H1 (cell line): ENCODE measurements around the gene TMEM135. TPM values are rescaled to one million over a fixed set of nuclear protein-coding genes. Genes with fewer than 3 reads are reported as not detected.

ENCODE experiments used
- BCL11A ChIP-seq, 2 experiments: IDR thresholded peaks; one replicate each; pipeline ENCODE4 v1.6.1; 2011; ENCODE audit warnings: low read depth in 2 of 2, low read length in 2 of 2, mild to moderate bottlenecking in 2 of 2
- CHD7 ChIP-seq: fragments of 300-600 bp; sonication (generic); IDR thresholded peaks from 2 replicates; pipeline ENCODE4 v1.7.1; 2012; ENCODE audit warnings: low read length, moderate library complexity, mild to moderate bottlenecking, inconsistent platforms; ENCODE audit not compliant: insufficient replicate concordance
- SRF ChIP-seq: IDR thresholded peaks from 2 replicates; pipeline ENCODE4 v1.6.1; 2011; ENCODE audit warnings: mild to moderate bottlenecking, low read depth, low read length, moderate library complexity
- polyA plus RNA-seq, 7 experiments: library from polyadenylated mRNA; depleted of rRNA in 3 of 7; stranded (reverse) in 5 of 7; unstranded in 2 of 7; fragments of >200 nt in 5 of 7; fragments of 200-250 nt in 2 of 7; gene quantifications; 1 replicate in 5 of 7; 2 replicates in 1 of 7; 4 replicates in 1 of 7; pipeline versions ENCODE4 v1.2.1 to v1.2.3, GENCODE V29; 2011 to 2013; ENCODE audit warnings: missing spikeins in 2 of 7, mixed read lengths in 2 of 7
- total RNA-seq: library from RNA; stranded (reverse); fragmentation: NEBNext Ultra II Directional; extraction: Animal tissue kit (Norgen Biotek cat#: 25700); gene quantifications from 2 replicates; pipeline ENCODE4 v1.2.1, GENCODE V29; 2021

TMEM135 gene
- total and polyA plus RNA-seq, 2 of the 8 experiments (the other 6 are each of a cell fraction or from before 2014, with no cell fraction given): 9.3 to 31.3 TPM

GRCh38 chr11:87198266-87198881 lies 160.6 kb downstream of the TMEM135 start (continued):
- no peak for TF ChIP-seq CHD7
- TF ChIP-seq SRF: no peak
- TF ChIP-seq BCL11A (IDR thresholded peaks at IDR 0.05; ENCODE audit: low read depth in 2 of 2, low read length in 2 of 2): no peak
